Thoracic aorta (tissue), 2 donors: ENCODE measurements around the gene TECPR2. TPM values are rescaled to one million over a fixed set of nuclear protein-coding genes. Genes with fewer than 3 reads are reported as not detected.

Source experiments
- ATAC-seq: fragments of 150-250 bp; one replicate; pipeline ENCODE4 v1.8.0; 2017; ENCODE audit warnings: low read depth; ENCODE audit not compliant: insufficient number of reproducible peaks, low FRiP score
- DNase-seq: peaks from one replicate; pipeline ENCODE4 v3.0.0-alpha.2; 2020; ENCODE audit warnings: low spot score
- H3K27ac ChIP-seq, 2 donors: fragments of 200-600 bp; sonication (generic); 1 replicate in 1 of 2; 2 replicates in 1 of 2; pipeline ENCODE4 v1.5.1; 2016; ENCODE audit warnings: mild to moderate bottlenecking in 2 of 2, moderate library complexity in 2 of 2
- H3K27me3 ChIP-seq: fragments of 200-600 bp; sonication (generic); replicated peaks from 2 replicates; pipeline ENCODE4 v1.6.0; 2016; ENCODE audit warnings: mild to moderate bottlenecking; ENCODE audit not compliant: insufficient read depth
- H3K36me3 ChIP-seq: fragments of 200-600 bp; sonication (generic); one replicate; pipeline ENCODE4 v1.5.1; 2016
- H3K4me1 ChIP-seq, 2 donors: fragments of 200-600 bp; sonication (generic); 1 replicate in 1 of 2; 2 replicates in 1 of 2; pipeline versions ENCODE4 v1.5.1 to v1.6.0; 2016; ENCODE audit warnings: low read depth in 2 of 2, mild to moderate bottlenecking in 1 of 2; ENCODE audit not compliant: control insufficient read depth in 1 of 2
- H3K4me3 ChIP-seq: fragments of 200-600 bp; sonication (generic); 2 replicates; pipeline ENCODE4 v1.5.1; 2016; ENCODE audit warnings: mild to moderate bottlenecking
- H3K9me3 ChIP-seq: fragments of 200-600 bp; sonication (generic); 2 replicates; pipeline ENCODE4 v1.5.1; 2016
- CTCF ChIP-seq: fragments of 200-600 bp; sonication (generic); IDR thresholded peaks from one replicate; pipeline ENCODE4 v1.5.1; 2019; ENCODE audit warnings: antibody characterized with exemption
- total RNA-seq, 2 donors: library from RNA; depleted of rRNA; stranded (reverse); fragments of >200 nt; gene quantifications; one replicate each; pipeline versions ENCODE4 v1.1.0 to v1.2.3, GENCODE V29; 2016

Gene TECPR2
- total RNA-seq, 2 donors from 2014 or later, result 36.5 to 41.3 TPM

DNA sequence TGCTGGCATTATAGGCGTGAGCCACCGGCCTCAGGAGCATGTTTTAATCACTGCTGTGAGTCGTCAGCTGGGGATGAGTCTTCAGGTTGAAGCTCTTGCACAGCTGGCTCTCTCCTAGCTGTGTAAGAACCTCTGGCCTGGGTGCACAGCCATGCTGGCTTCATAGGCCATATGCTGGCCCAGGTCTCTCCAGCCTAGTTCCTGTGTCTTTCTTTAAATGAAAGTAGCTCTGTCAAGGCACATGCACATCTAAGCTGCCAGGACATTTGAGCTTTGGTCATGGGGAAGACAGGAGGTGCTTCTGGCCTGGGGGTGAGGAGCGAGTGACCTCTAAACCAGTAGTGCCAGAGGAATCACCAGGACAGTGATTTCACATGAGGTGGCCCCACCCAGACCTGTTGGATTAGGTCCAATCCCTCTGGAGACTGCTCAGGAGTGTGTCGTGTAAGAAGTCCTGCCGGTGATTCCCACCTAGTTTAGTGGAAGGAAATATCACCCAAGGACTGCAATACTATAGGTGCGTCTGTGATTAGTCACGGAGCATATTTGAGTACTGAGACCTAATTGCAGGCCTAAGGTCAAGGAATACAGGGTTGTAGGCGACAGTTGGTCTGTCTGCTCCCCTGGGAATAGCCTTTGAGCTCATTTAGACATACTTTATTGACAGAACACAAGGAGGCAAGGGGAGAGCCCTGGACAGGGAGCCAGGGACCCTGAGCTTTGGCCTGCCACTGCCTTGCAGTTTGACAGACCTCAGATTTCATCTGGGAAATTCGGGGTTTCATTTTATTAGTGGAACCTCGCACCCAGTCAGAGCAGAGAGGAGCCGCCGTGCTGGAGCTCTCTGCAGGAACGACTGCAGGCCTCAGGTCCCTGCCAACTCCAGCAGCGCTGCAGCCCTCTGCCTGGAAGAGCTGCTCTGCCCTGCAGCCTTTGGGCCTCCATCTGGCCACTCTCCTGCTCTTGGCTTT is 79.8 kb downstream of the TECPR2 start:
- Histone ChIP-seq H3K4me1 (peaks cover 0 to 5% of the 10 kb centered on the region in 2 donors), H3K27me3 (no peaks in the 10 kb centered on the region), H3K9me3 (no peaks in the 10 kb centered on the region), H3K36me3 (peaks cover 45% of the 10 kb centered on the region), H3K27ac (no peak overlapping the region), H3K4me3 (no peak overlapping the region)
- ATAC-seq (no peak), DNase-seq (no peak)
- no peak for TF ChIP-seq CTCF

DNA sequence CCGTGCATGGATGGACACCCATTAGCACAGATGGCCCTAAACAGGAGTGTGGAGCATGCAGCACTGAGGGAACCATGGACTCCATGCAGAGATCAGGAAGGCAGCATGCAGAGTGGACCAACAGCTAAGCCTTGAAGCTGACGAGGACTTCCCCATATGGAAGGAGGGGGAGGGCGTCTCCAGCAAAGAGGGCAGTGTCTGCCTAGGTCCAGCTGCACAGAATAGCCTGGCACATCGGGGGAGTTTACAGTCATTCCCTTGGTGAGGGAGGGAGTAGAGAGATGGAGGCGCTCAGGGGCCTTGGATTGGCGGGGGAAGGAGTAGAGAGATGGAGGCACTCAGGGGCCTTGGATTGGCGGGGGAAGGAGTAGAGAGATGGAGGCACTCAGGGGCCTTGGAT is 82.3 kb downstream of the TECPR2 start:
- ATAC-seq (no peak), DNase-seq (no peak)
- H3K4me3 ChIP-seq, result no peak overlapping the region
- TF ChIP-seq CTCF, result no peak
- peaks cover 60% of the 10 kb centered on the region for H3K36me3 ChIP-seq
- H3K9me3 ChIP-seq, result no peaks in the 10 kb centered on the region
- no peaks in the 10 kb centered on the region for H3K27me3 ChIP-seq
- H3K4me1 ChIP-seq, result no peaks in the 10 kb centered on the region
- H3K27ac ChIP-seq, result no peak overlapping the region

DNA sequence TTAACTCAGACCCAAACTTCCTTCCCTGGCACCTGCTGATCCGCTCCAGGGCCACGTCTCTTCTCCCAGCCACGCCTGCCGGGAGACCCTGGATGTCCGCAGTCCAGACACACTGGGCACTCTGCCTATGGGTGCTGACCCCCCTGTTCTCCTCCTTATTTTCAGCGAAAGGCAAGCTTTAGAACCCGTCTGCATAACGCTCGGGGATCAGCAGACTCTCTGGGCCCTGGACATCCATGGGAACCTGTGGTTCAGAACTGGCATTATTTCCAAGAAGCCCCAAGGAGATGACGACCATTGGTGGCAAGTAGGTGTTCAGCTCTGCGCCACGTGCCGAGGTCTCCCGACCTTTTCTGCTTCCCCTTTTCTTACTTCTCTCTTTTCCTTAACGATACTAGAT is 82.9 kb downstream of the TECPR2 start:
- Histone ChIP-seq H3K9me3 (no peaks in the 10 kb centered on the region), H3K27me3 (no peaks in the 10 kb centered on the region), H3K4me3 (no peak overlapping the region), H3K27ac (no peak overlapping the region), H3K36me3 (peaks cover 65% of the 10 kb centered on the region), H3K4me1 (no peaks in the 10 kb centered on the region)
- DNase-seq (no peak), ATAC-seq (no peak)
- no peak for TF ChIP-seq CTCF

DNA sequence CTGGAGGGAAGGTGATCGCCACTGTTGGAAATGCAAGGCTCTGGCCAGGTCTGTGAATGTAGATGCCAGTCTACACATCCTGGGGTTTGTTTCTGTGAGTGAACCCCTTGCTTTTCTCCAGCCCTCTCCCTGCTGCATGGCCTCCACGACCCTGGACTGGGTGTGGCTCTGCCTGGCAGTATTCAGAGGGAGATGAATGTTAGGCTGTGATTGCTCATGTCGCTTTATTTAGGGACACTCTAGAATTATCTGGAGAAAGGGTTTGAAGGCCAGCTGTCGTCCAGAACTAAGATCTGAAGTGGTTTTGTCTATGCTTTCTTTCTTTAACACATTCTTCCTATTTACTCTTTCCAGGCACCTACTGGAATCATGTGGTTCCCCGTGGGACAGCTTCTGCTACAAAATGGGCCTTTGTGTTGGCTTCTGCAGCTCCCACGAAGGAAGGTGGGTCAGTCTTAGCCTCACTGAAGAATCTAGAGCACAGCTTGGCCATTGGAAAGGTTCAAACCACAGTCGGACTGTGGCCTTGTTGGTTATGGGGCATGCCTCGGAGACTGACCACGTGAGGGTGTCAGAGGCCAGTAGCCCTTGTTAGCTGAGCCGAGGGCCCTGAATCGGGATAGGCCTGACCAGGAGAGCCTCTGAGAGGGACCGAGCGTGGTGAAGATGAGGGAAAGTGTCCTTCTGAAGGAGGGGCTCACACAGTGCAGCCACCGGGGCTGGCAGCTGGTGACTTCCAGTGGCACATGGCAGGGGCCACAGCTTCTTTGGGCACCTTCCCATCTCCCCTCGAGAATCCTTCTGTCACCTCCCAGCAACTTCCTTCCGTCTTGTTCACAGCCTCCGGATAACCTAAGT is 87.7 kb downstream of the TECPR2 start:
- Histone ChIP-seq H3K9me3 (no peaks in the 10 kb centered on the region), H3K4me1 (no peaks in the 10 kb centered on the region), H3K4me3 (no peak overlapping the region), H3K27me3 (no peaks in the 10 kb centered on the region), H3K27ac (no peak overlapping the region), H3K36me3 (peaks cover 61% of the 10 kb centered on the region)
- no peak for ATAC-seq
- no peak for TF ChIP-seq CTCF
- DNase-seq, result no peak

GRCh38 chr14:102451064-102451352 is 88.3 kb downstream of the TECPR2 start:
- Histone ChIP-seq H3K4me1 (no peaks in the 10 kb centered on the region), H3K27ac (no peak overlapping the region), H3K36me3 (peaks cover 57% of the 10 kb centered on the region), H3K4me3 (no peak overlapping the region), H3K9me3 (no peaks in the 10 kb centered on the region), H3K27me3 (no peaks in the 10 kb centered on the region)
- no peak for TF ChIP-seq CTCF
- ATAC-seq (no peak), DNase-seq (no peak)
